Astrocyte of the spinal cord (primary cell): ENCODE data around the gene CCDC14.

Experiments
- DNase-seq: peaks from one replicate; pipeline ENCODE4 v3.0.0; 2011; ENCODE audit warnings: low read depth, low spot score
- H3K4me3 ChIP-seq: 2 replicates; pipeline ENCODE4 v1.5.1; 2011; ENCODE audit warnings: low read depth, mild to moderate bottlenecking, low read length, moderate library complexity
- CTCF ChIP-seq: IDR thresholded peaks from 2 replicates; pipeline ENCODE4 v1.5.1; 2012; ENCODE audit warnings: low read depth, mild to moderate bottlenecking, low read length, inconsistent platforms
- in situ Hi-C: cut with HindIII; loops from 2 replicates; pipeline ENCODE4 v1.10.0; 2017; ENCODE audit warnings: low sequenced_read_pairs

CCDC14 gene

GRCh38 chr3:123935830-123936229 lies 25.2 kb downstream of the CCDC14 start:
- H3K4me3 ChIP-seq: no peak overlapping the region
- TF ChIP-seq CTCF: no peak
- DNase-seq: no peak
- in situ Hi-C loops: no loop called here

- no peak overlapping the region for H3K4me3 ChIP-seq
- in situ Hi-C loops: no loop called here
- TF ChIP-seq CTCF: no peak
- no peak for DNase-seq
Observed at GRCh38 chr3:123934250-123934649, 26.8 kb downstream of the CCDC14 start.

- no peak for DNase-seq
- TF ChIP-seq CTCF: no peak
- in situ Hi-C loops: no loop called here
- no peak overlapping the region for H3K4me3 ChIP-seq
Observed at GRCh38 chr3:123930445-123930844, 30.6 kb downstream of the CCDC14 start.

- DNase-seq: no peak
- H3K4me3 ChIP-seq: no peak overlapping the region
- no peak for TF ChIP-seq CTCF
- in situ Hi-C loops: no loop called here
Observed at GRCh38 chr3:123929325-123929724, 31.7 kb downstream of the CCDC14 start.

GRCh38 chr3:123926396-123926795 lies 34.6 kb downstream of the CCDC14 start:
- TF ChIP-seq CTCF: no peak
- no peak overlapping the region for H3K4me3 ChIP-seq
- in situ Hi-C loops: no loop called here
- DNase-seq: no peak

GRCh38 chr3:123920868-123921267 lies 40.2 kb downstream of the CCDC14 start:
- in situ Hi-C loops: no loop called here
- no peak overlapping the region for H3K4me3 ChIP-seq
- no peak for DNase-seq
- no peak for TF ChIP-seq CTCF

GRCh38 chr3:123920383-123920782 lies 40.6 kb downstream of the CCDC14 start:
- no peak overlapping the region for H3K4me3 ChIP-seq
- in situ Hi-C loops: no loop called here
- TF ChIP-seq CTCF: no peak
- no peak for DNase-seq
